GM10248 (cell line): ENCODE measurements around the gene GADD45A.

ENCODE experiments used
- CTCF ChIA-PET: fragments of 300-600 bp; sonication (Branson Sonifier 250); formaldehyde crosslinking; extraction: SDS; loops from one replicate; lab custom pipeline; 2021; ENCODE audit warnings: antibody characterized with exemption; lab: Yijun Ruan, JAX
- POLR2A ChIA-PET: fragments of 350-650 bp; sonication (Branson Sonifier 250); formaldehyde crosslinking; extraction: SDS; loops from one replicate; lab custom pipeline; 2020; ENCODE audit warnings: antibody characterized with exemption; lab: Yijun Ruan, JAX
- DNase-seq: peaks from one replicate; pipeline ENCODE4 v3.0.0; 2012; ENCODE audit errors: extremely low spot score
- TF ChIP-seq, protein P1 (sequence below): IDR thresholded peaks from 2 replicates; pipeline ENCODE4 v1.5.1; 2012; ENCODE audit warnings: mild to moderate bottlenecking, low read depth; ENCODE audit errors: extremely low read depth, missing control alignments, control extremely low read depth

Gene GADD45A

DNA sequence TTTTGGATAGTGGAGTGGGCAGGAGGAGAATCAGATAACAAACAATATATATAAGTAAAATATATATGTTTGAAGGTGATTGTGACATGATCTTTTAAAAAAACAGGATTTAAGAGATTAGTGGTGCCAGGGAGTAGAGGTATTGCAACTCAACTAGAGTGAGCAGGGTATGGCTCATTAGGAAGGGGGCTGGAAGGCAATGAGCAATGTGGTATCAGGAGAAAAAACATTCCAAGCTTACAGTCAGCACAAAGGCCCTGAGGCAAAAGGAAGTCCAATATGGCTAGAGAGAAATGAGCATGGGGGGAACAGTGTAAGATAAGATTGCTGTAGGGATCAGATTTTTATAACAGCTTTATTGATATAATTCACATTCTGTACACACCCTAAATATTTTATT lies 5.3 kb upstream of the GADD45A start:
- DNase-seq, result no peak
- TF ChIP-seq, protein P1, sequence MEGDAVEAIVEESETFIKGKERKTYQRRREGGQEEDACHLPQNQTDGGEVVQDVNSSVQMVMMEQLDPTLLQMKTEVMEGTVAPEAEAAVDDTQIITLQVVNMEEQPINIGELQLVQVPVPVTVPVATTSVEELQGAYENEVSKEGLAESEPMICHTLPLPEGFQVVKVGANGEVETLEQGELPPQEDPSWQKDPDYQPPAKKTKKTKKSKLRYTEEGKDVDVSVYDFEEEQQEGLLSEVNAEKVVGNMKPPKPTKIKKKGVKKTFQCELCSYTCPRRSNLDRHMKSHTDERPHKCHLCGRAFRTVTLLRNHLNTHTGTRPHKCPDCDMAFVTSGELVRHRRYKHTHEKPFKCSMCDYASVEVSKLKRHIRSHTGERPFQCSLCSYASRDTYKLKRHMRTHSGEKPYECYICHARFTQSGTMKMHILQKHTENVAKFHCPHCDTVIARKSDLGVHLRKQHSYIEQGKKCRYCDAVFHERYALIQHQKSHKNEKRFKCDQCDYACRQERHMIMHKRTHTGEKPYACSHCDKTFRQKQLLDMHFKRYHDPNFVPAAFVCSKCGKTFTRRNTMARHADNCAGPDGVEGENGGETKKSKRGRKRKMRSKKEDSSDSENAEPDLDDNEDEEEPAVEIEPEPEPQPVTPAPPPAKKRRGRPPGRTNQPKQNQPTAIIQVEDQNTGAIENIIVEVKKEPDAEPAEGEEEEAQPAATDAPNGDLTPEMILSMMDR, result no peak
- CTCF ChIA-PET, result interaction anchor here (2.3 kb wide), 1 partner anchor 9 kb away, joined by 6 read pairs; no protein-coding TSS in a partner anchor
- POLR2A ChIA-PET, result no interaction called here

DNA sequence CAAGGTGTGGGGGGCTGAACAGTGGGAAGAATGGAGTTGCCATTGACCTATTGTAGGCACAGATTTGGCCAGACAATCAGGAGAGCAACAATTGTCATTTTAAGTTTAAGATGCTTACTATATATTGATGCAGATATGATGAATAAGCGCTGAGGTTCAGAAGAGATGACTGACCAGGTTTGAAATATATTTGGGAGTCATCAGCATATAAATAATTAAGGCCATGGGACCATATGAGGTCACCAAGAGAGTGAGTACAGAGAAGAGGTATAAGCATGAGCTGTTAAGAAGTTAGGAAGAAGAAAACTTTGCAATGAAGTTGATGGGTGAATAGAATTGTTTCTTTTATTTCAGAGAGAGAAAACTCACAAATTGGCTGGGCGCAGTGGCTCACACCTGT lies 4.5 kb upstream of the GADD45A start:
- CTCF ChIA-PET, result interaction anchor here (2.3 kb wide), 1 partner anchor 10 kb away, joined by 6 read pairs; no protein-coding TSS in a partner anchor
- POLR2A ChIA-PET, result no interaction called here
- TF ChIP-seq, protein P1, result no peak
- DNase-seq, result no peak

DNA sequence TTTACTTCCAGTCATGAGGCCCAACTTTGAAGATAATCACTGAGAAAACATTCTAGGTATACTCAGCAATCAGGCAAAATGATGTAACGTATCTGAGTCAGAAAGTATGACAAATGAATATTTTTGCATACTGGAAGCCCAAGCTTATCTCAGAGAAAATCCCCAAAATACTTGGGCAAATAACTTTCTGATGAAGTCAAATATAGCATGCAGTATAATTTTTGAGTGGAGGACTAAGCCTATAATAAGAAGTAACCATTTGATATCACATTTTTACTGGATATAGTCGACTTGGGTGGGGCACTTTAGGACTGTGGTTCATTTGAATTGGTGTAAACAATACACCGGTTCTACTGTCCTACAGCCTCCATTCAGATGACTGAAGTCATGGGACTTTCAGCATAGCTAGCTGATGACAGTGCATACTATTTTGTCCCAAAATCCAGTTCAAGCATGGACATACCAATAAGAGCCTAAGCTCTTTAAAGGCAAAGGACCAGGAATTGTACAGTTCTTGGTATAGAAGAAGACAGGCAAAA lies 2.3 kb upstream of the GADD45A start:
- TF ChIP-seq, protein P1, result no peak
- DNase-seq, result no peak
- POLR2A ChIA-PET, result no interaction called here
- CTCF ChIA-PET, result interaction anchor here (1.0 to 3.0 kb wide), 7 partner anchors 10 to 438 kb away, joined by 3 to 15 read pairs (median 4); no protein-coding TSS in a partner anchor

DNA sequence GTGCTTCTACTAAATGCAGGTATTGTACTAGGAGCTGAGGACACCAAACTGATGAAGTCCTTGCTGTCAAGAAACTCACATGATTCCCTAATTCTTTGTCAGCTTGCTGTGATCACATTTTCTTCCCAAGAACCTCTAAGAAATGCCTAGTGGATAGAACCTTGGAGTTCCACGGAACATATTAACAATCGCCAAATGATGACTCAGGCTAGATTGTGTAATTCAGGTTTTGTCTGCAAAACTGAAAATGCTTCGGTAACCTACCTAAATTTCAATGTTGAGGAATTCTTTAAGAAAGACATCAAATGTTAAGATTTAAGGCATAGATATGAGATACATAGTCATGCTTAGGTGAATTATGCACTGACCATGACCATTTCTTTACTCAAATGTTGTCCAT lies 1.7 kb upstream of the GADD45A start:
- no peak for DNase-seq
- ChIA-PET POLR2A (interaction anchor here (2.5 kb wide), 1 partner anchor 77 kb away, joined by 19 read pairs; no protein-coding TSS in a partner anchor), CTCF (interaction anchor here (1.2 to 3.0 kb wide), 8 partner anchors 9 to 437 kb away, joined by 3 to 15 read pairs (median 5); no protein-coding TSS in a partner anchor)
- TF ChIP-seq, protein P1, result no peak

DNA sequence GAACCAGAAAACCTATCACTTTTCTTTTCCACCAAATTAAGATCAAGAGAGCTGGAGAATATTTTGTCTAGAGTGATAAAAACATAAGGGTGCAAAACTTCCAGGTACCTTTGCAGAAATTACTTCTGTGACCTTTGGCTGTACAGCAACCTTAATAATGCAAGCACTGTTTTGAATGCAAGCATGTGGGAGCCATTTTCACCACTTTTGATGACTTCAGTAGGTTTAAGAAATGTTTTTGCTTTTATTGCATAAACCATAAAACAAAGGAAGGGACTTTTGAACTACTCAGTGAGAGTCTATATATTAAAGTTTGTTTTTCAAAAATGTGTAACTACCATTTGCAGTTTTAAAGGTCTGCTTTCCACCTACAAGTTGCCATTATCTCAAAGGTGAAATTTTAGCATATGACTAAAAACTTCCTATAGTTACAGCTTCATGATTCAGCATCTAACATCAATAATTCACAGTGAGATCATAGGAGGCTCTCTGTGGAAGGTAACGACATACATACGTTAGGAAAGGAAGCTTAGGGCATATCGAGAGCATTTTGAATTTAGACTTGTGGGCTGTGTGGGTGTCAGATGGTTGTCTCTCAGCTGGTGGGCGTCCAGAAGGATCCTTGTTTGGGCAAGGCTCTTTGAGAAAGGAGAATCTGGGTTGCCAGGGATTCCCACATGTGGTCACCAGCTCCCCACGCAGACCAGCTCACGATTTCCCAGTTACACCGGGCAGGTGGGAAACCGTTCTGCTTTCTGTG lies 1.1 kb upstream of the GADD45A start:
- ChIA-PET CTCF (interaction anchor here (1.1 to 3.0 kb wide), 9 partner anchors 11 to 437 kb away, joined by 3 to 15 read pairs (median 4); no protein-coding TSS in a partner anchor), POLR2A (interaction anchor here (1.8 to 2.5 kb wide), 3 partner anchors 9 to 76 kb away, joined by 13 to 19 read pairs (median 14); no protein-coding TSS in a partner anchor)
- DNase-seq, result peak; percentile 27
- TF ChIP-seq, protein P1, result no peak

DNA sequence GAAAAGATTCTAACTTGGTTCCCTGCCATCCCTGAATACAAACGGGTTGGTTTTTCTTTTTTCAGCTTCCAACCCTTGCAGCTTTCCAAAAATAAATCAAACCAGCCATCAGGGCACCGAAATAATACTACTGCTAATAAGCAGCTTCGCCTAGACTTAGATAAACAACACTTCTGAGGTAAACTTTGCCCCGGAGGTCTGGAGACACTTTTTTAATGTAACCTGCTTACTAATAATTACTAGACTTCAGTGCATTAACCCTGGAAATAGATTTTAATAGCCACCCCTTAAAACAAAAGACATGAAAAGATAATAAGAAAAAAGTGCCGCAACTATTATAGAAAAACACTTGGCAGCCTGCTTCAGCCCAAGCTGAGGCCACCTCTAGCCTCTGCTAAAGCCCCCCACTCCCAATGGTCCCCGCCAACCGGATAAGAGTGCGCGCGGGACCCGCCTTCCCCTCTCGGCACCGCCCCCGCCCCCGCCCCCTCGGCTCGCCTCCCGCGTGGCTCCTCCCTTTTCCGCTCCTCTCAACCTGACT lies 405 bp upstream of the GADD45A start:
- CTCF ChIA-PET, result interaction anchor here (0.8 to 3.0 kb wide), 10 partner anchors 10 to 470 kb away, joined by 3 to 15 read pairs (median 4); no protein-coding TSS in a partner anchor
- TF ChIP-seq, protein P1, result no peak
- DNase-seq, result no peak
- POLR2A ChIA-PET, result interaction anchor here (0.6 to 2.5 kb wide), 14 partner anchors 10 to 338 kb away, joined by 3 to 19 read pairs (median 6); partner anchors contain the start of gene SERBP1
